Measurements from ENCODE around the gene PPP2R2C. TPM values are rescaled to one million over a fixed set of nuclear protein-coding genes. Genes with fewer than 3 reads are reported as not detected.

Gene PPP2R2C
- total and polyA plus RNA-seq, 4 experiments from 2014 or later = not detected

DNA sequence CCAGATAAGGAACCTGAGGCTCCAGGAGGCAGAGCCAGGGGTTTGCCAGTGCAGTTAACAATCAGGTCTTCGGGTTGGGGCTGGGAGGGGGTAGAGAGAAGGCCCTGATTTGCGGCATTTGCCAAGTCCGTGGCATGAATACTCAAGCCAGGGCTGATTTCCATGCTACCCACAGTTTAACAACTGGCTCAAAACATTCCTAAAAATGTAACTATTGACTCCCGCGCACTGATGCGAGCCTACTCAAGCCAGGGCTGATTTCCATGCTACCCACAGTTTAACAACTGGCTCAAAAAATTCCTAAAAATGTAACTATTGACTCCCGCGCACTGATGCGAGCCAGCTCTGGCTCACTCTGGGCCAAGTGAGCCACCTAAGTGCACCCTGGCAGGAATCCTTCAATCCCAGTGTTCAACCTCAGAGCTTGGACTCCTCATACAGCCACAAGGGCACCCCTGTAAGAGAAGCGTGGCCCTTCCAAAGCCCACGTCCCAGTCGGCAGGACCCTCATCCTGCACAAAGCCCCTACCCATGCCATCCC is 75.6 kb downstream of the PPP2R2C start:
- H3K27me3 Mint-ChIP-seq = peaks cover 24 to 26% of the 10 kb centered on the region in 2 donors
- H3K9me3 ChIP-seq (ENCODE audit: control insufficient read depth in 1 of 2, low read length in 2 of 2) = no peaks in the 10 kb centered on the region
- no peak overlapping the region for H3K27ac Mint-ChIP-seq
- no peaks in the 10 kb centered on the region for H3K9me3 Mint-ChIP-seq
- H3K4me3 ChIP-seq (ENCODE audit: low read length in 2 of 2) = no peak overlapping the region
- H3K27ac ChIP-seq (ENCODE audit: low read depth, low read length) = no peak overlapping the region
- H3K36me3 Mint-ChIP-seq = no peaks in the 10 kb centered on the region
- ChIA-PET CTCF (ENCODE audit: partially characterized antibody) (no interaction called here), POLR2A (ENCODE audit: partially characterized antibody) (no interaction called here)
- H3K27me3 ChIP-seq (ENCODE audit: insufficient read depth, low read length) = no peaks in the 10 kb centered on the region
- intact Hi-C loops (cut with micrococcal nuclease) = no loop called here
- H3K4me3 Mint-ChIP-seq = no peak overlapping the region
- no peaks in the 10 kb centered on the region for H3K36me3 ChIP-seq (ENCODE audit: insufficient read depth, low read length)
- H3K4me1 ChIP-seq (ENCODE audit: insufficient read depth, low read length) = no peaks in the 10 kb centered on the region
- H3K4me1 Mint-ChIP-seq = peaks cover 0 to 3% (median 2%) of the 10 kb centered on the region in 4 donors
- DNase-seq = no peak

DNA sequence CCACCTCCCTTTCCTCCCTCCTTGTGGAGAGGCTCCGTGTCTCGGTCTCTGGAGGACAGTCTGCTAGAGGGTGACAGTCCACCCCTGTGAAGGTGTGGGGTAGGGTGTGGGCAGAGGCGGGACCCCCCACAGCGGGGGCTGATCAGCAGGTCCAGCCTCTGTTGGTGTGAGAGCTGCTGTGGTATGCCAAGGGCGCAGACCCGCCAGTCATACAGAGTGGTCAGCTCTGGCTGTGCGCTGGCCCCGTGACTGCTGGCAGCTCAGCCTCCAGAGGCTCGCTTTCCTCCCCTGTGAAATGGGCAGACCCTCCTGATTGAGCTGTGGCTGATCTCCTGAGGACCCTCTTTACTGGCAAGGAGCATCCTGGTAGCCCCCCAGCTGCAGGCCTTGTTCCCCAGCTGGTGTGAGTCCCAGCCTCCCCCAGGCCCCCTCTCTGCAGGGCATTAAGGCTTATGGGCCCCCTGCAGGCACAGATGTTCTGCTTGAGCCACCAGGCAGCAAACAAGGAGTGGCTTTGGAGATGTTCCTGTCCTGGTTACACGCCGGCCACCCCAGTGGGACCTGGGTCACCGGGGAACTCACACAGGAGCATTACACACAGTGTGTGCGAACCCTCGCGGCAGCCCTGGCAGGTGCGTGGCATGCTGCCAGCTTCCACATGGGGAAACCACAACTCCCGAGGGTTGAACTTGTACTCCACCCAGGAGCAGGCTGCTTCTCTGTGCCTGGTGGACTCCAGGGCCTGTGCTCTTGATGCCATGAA is 76.8 kb downstream of the PPP2R2C start:
- intact Hi-C loops (cut with micrococcal nuclease) = no loop called here
- POLR2A ChIA-PET (ENCODE audit: partially characterized antibody) = no interaction called here
- Histone ChIP-seq H3K4me1 (ENCODE audit: insufficient read depth, low read length) (no peaks in the 10 kb centered on the region), H3K27me3 (ENCODE audit: insufficient read depth, low read length) (no peaks in the 10 kb centered on the region), H3K27ac (ENCODE audit: low read depth, low read length) (no peak overlapping the region), H3K4me3 (ENCODE audit: low read length in 2 of 2) (no peak overlapping the region), H3K36me3 (ENCODE audit: insufficient read depth, low read length) (no peaks in the 10 kb centered on the region), H3K9me3 (ENCODE audit: control insufficient read depth in 1 of 2, low read length in 2 of 2) (no peaks in the 10 kb centered on the region)
- peaks cover 0 to 9% (median 2%) of the 10 kb centered on the region in 4 donors for H3K4me1 Mint-ChIP-seq
- H3K27ac Mint-ChIP-seq = no peak overlapping the region
- no peaks in the 10 kb centered on the region for H3K9me3 Mint-ChIP-seq
- H3K27me3 Mint-ChIP-seq = peaks cover 17 to 21% of the 10 kb centered on the region in 2 donors
- H3K36me3 Mint-ChIP-seq = no peaks in the 10 kb centered on the region
- no peak overlapping the region for H3K4me3 Mint-ChIP-seq
- CTCF ChIA-PET (ENCODE audit: partially characterized antibody) = no interaction called here
- no peak for DNase-seq

DNA sequence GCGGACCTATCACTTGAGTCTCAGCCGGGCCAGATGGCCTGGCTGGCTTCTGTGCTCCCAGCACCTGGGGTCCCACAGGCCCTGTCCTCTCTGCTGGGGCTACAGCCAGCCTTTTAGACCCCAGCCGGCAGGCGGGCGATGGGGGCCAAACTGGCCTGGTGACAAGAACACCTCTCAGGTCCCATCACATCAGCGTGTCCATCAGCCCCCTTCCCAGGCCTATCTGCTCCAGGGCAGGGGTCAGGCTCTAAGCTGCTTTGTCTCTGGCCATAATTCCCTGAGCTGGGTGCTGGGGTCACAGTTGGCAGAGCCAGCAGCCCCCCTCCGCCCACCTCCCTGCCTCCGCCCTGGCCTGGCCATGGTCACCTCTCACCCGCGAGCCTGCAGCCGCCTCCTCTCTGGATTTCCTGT is 77.7 kb downstream of the PPP2R2C start:
- Mint-ChIP-seq H3K9me3 (no peaks in the 10 kb centered on the region), H3K4me1 (peaks cover 0 to 9% (median 2%) of the 10 kb centered on the region in 4 donors), H3K27ac (no peak overlapping the region), H3K36me3 (no peaks in the 10 kb centered on the region), H3K4me3 (no peak overlapping the region), H3K27me3 (peaks cover 14 to 18% of the 10 kb centered on the region in 2 donors)
- Histone ChIP-seq H3K27ac (ENCODE audit: low read depth, low read length) (no peak overlapping the region), H3K4me1 (ENCODE audit: insufficient read depth, low read length) (no peaks in the 10 kb centered on the region), H3K27me3 (ENCODE audit: insufficient read depth, low read length) (peaks cover under 1% of the 10 kb centered on the region), H3K9me3 (ENCODE audit: control insufficient read depth in 1 of 2, low read length in 2 of 2) (no peaks in the 10 kb centered on the region), H3K4me3 (ENCODE audit: low read length in 2 of 2) (no peak overlapping the region), H3K36me3 (ENCODE audit: insufficient read depth, low read length) (no peaks in the 10 kb centered on the region)
- ChIA-PET POLR2A (ENCODE audit: partially characterized antibody) (no interaction called here), CTCF (ENCODE audit: partially characterized antibody) (no interaction called here)
- intact Hi-C loops (cut with micrococcal nuclease) = no loop called here
- DNase-seq = no peak

DNA sequence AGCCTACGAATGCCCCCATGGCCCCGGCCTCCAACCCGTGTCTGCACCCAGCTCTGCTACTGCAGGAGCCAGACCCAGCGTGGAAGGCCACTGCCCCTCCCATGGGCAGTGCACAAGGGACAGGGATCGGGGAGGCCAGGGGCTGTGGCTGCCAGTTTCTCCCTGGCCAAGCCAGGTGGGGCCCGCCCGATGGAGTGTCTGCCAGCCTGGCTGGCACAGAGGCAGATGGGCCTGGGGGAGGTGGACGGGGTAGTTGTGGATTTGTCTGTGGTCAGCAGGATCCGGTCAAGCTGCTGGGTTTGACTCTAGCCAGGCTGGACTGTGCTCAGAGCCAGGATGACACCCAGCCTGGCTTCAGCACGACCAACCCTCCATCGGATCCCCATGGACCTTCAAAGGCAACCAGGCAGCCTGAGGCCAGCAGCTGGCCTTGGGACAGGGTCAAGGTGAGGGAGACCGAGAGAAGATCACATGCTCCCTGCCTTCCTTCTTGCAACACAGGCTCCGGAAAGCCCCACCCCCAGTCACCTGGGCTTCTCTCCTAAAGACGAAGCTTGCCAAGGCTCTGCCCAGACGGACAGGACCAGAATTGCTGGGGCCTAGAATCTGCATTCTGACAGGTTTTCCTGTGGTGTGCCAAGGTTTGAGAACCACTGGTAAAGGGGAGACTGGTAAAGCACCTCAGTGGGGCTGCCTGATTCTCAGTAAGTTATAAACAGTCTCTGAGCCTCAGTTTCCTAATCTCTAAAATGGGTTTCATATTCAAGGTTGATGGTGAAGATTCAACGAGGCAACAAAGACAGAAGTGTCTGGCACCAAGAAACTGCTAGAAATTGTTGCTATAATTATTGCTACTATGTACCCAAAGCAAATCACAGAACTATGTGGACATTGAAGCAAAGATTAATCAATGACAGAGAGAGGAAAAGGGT is 78.6 kb downstream of the PPP2R2C start:
- Histone ChIP-seq H3K27ac (ENCODE audit: low read depth, low read length) (no peak overlapping the region), H3K4me1 (ENCODE audit: insufficient read depth, low read length) (no peaks in the 10 kb centered on the region), H3K36me3 (ENCODE audit: insufficient read depth, low read length) (no peaks in the 10 kb centered on the region), H3K27me3 (ENCODE audit: insufficient read depth, low read length) (peaks cover 3% of the 10 kb centered on the region), H3K9me3 (ENCODE audit: control insufficient read depth in 1 of 2, low read length in 2 of 2) (no peaks in the 10 kb centered on the region), H3K4me3 (ENCODE audit: low read length in 2 of 2) (no peak overlapping the region)
- no peaks in the 10 kb centered on the region for H3K9me3 Mint-ChIP-seq
- peaks cover 18% of the 10 kb centered on the region in 2 donors for H3K27me3 Mint-ChIP-seq
- no peak overlapping the region for H3K27ac Mint-ChIP-seq
- ChIA-PET CTCF (ENCODE audit: partially characterized antibody) (no interaction called here), POLR2A (ENCODE audit: partially characterized antibody) (no interaction called here)
- no peak overlapping the region for H3K4me3 Mint-ChIP-seq
- intact Hi-C loops (cut with micrococcal nuclease) = no loop called here
- H3K36me3 Mint-ChIP-seq = no peaks in the 10 kb centered on the region
- H3K4me1 Mint-ChIP-seq = peaks cover 0 to 9% (median 2%) of the 10 kb centered on the region in 4 donors
- DNase-seq = no peak

DNA sequence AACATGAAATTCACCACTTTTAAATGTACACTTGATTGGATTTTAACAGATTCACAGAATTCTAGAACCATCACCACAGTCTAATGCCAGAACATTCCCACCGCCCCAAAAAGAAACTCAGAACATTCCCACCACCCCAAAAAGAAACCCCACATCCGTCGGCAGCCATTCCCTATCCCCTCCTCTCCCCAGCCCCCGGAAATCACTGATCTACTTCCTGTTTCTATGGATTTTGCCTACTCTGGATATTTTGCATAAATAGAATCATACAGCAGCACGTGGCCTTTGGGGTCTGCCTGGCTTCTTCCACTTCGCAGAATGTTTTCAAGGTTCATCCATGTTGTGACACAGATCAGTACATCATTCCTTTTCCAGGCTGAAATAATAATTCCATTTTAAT is 79.3 kb downstream of the PPP2R2C start:
- no peaks in the 10 kb centered on the region for H3K36me3 Mint-ChIP-seq
- no peak overlapping the region for H3K27ac Mint-ChIP-seq
- peaks cover 0 to 9% (median 2%) of the 10 kb centered on the region in 4 donors for H3K4me1 Mint-ChIP-seq
- no peak overlapping the region for H3K27ac ChIP-seq (ENCODE audit: low read depth, low read length)
- H3K4me1 ChIP-seq (ENCODE audit: insufficient read depth, low read length) = no peaks in the 10 kb centered on the region
- H3K4me3 Mint-ChIP-seq = no peak overlapping the region
- H3K9me3 Mint-ChIP-seq = no peaks in the 10 kb centered on the region
- CTCF ChIA-PET (ENCODE audit: partially characterized antibody) = no interaction called here
- no peaks in the 10 kb centered on the region for H3K36me3 ChIP-seq (ENCODE audit: insufficient read depth, low read length)
- POLR2A ChIA-PET (ENCODE audit: partially characterized antibody) = no interaction called here
- intact Hi-C loops (cut with micrococcal nuclease) = no loop called here
- no peak overlapping the region for H3K4me3 ChIP-seq (ENCODE audit: low read length in 2 of 2)
- H3K9me3 ChIP-seq (ENCODE audit: control insufficient read depth in 1 of 2, low read length in 2 of 2) = no peaks in the 10 kb centered on the region
- no peak for DNase-seq
- H3K27me3 ChIP-seq (ENCODE audit: insufficient read depth, low read length) = peaks cover 3% of the 10 kb centered on the region
- peaks cover 15 to 18% of the 10 kb centered on the region in 2 donors for H3K27me3 Mint-ChIP-seq

DNA sequence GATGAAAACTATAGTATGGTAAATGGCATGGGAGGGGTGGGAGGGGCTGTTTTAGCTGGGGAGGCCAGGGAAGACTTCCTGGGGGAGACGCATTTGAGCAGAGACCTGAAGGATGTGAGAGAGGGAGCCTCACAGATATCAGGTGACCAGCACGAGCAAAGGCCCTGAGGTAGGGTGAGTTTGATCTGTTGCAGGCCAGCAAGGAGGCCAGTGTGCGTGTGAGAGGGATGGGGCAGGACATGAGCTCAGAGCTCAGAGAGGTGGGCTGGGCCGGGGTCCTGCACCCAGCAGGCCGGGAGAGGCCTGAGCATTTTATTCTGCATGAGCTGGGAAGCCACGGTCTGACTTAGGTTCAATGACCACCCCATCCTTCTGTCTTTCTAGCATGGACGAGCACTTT is 80.0 kb downstream of the PPP2R2C start:
- H3K27ac Mint-ChIP-seq = no peak overlapping the region
- H3K4me1 Mint-ChIP-seq = peaks cover 0 to 9% (median 2%) of the 10 kb centered on the region in 4 donors
- no peak overlapping the region for H3K27ac ChIP-seq (ENCODE audit: low read depth, low read length)
- H3K36me3 Mint-ChIP-seq = no peaks in the 10 kb centered on the region
- ChIA-PET CTCF (ENCODE audit: partially characterized antibody) (no interaction called here), POLR2A (ENCODE audit: partially characterized antibody) (no interaction called here)
- H3K27me3 Mint-ChIP-seq = peaks cover 17% of the 10 kb centered on the region in 2 donors
- no peak overlapping the region for H3K4me3 ChIP-seq (ENCODE audit: low read length in 2 of 2)
- no peaks in the 10 kb centered on the region for H3K9me3 ChIP-seq (ENCODE audit: control insufficient read depth in 1 of 2, low read length in 2 of 2)
- intact Hi-C loops (cut with micrococcal nuclease) = no loop called here
- H3K9me3 Mint-ChIP-seq = no peaks in the 10 kb centered on the region
- no peaks in the 10 kb centered on the region for H3K36me3 ChIP-seq (ENCODE audit: insufficient read depth, low read length)
- no peaks in the 10 kb centered on the region for H3K4me1 ChIP-seq (ENCODE audit: insufficient read depth, low read length)
- no peak for DNase-seq
- H3K4me3 Mint-ChIP-seq = no peak overlapping the region
- peaks cover 3% of the 10 kb centered on the region for H3K27me3 ChIP-seq (ENCODE audit: insufficient read depth, low read length)

DNA sequence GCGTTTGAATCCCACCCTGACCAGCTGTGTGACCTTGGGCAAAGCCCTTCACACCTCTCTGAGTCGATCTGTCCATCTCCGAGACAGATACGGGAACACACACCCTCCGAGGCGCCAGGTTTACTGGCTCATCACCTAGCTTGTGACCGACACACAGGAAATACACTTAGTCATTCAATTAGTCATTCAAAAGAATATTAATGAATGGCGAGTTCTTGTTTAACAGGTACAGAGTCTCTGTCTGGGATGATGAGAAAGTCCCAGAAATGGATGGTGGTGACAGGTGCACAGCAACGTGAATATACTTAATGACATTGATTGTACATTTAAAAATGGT is 80.6 kb downstream of the PPP2R2C start:
- Histone ChIP-seq H3K4me3 (ENCODE audit: low read length in 2 of 2) (no peak overlapping the region), H3K27ac (ENCODE audit: low read depth, low read length) (no peak overlapping the region), H3K4me1 (ENCODE audit: insufficient read depth, low read length) (no peaks in the 10 kb centered on the region), H3K9me3 (ENCODE audit: control insufficient read depth in 1 of 2, low read length in 2 of 2) (no peaks in the 10 kb centered on the region), H3K36me3 (ENCODE audit: insufficient read depth, low read length) (no peaks in the 10 kb centered on the region), H3K27me3 (ENCODE audit: insufficient read depth, low read length) (peaks cover 3% of the 10 kb centered on the region)
- Mint-ChIP-seq H3K4me1 (peaks cover 0 to 9% (median 2%) of the 10 kb centered on the region in 4 donors), H3K9me3 (no peaks in the 10 kb centered on the region), H3K4me3 (no peak overlapping the region), H3K27me3 (peaks cover 13% of the 10 kb centered on the region in 2 donors), H3K27ac (no peak overlapping the region), H3K36me3 (no peaks in the 10 kb centered on the region)
- intact Hi-C loops (cut with micrococcal nuclease) = no loop called here
- ChIA-PET POLR2A (ENCODE audit: partially characterized antibody) (no interaction called here), CTCF (ENCODE audit: partially characterized antibody) (no interaction called here)
- no peak for DNase-seq
